IMR-90 (cell line): Measurements from ENCODE around the gene TMEM163. TPM values are rescaled to one million over a fixed set of nuclear protein-coding genes. Genes with fewer than 3 reads are reported as not detected.
A peak's percentile ranks its signal among the peaks of the same experiment; 100 is the strongest.

Experiments
- ATAC-seq: fragments of 200-7000 bp; cut with Tn5 transposase; 2 replicates; pipeline ENCODE4 v1.9.1; 2020; ENCODE audit warnings: low read depth, mild to moderate bottlenecking, moderate library complexity
- BruUV-seq: library from RNA; stranded (reverse); fragments of 400-500 nt; replicated peaks from 2 replicates; lab custom pipeline; 2021; lab: Mats Ljungman, UMichigan
- CTCF ChIA-PET: fragments of 300-600 bp; formaldehyde crosslinking; extraction: SDS; loops from one replicate; lab custom pipeline; 2021; ENCODE audit warnings: antibody characterized with exemption; lab: Yijun Ruan, JAX
- POLR2A ChIA-PET: fragments of 300-600 bp; sonication (Branson Sonifier 250); formaldehyde crosslinking; loops from one replicate; lab custom pipeline; 2022; ENCODE audit warnings: antibody characterized with exemption; ENCODE audit not compliant: unreplicated experiment; lab: Charles Lee
- DNase-seq: peaks from one replicate; pipeline ENCODE4 v3.0.0; 2013
- H2AFZ ChIP-seq: replicated peaks from 2 replicates; pipeline ENCODE3; 2013; ENCODE audit warnings: low read length, mild to moderate bottlenecking; ENCODE audit not compliant: poor library complexity
- H2AK5ac ChIP-seq: 2 replicates; pipeline ENCODE4 v1.6.1; 2013; ENCODE audit warnings: low read depth, low read length, inconsistent platforms
- H2AK9ac ChIP-seq: replicated peaks from 2 replicates; pipeline ENCODE3; 2013; ENCODE audit warnings: mild to moderate bottlenecking, low read depth, low read length, moderate library complexity; ENCODE audit not compliant: poor library complexity
- H2BK120ac ChIP-seq: 2 replicates; pipeline ENCODE4 v1.6.1; 2013; ENCODE audit warnings: low read depth, low read length, inconsistent platforms
- H2BK15ac ChIP-seq: 3 replicates; pipeline ENCODE4 v1.6.1; 2013; ENCODE audit warnings: low read depth, low read length, inconsistent platforms
- H2BK20ac ChIP-seq: 2 replicates; pipeline ENCODE4 v1.6.1; 2013; ENCODE audit warnings: low read depth, mild to moderate bottlenecking, inconsistent platforms, low read length, moderate library complexity
- H2BK5ac ChIP-seq: 2 replicates; pipeline ENCODE4 v1.6.1; 2013; ENCODE audit warnings: mild to moderate bottlenecking, low read depth, low read length, inconsistent platforms; ENCODE audit not compliant: poor library complexity, severe bottlenecking
- H3K14ac ChIP-seq: replicated peaks from 2 replicates; pipeline ENCODE4 v1.6.1; 2013; ENCODE audit warnings: low read depth, low read length, inconsistent platforms
- H3K18ac ChIP-seq: 2 replicates; pipeline ENCODE4 v1.6.1; 2013; ENCODE audit warnings: low read depth, low read length, control low read depth
- H3K23ac ChIP-seq: 2 replicates; pipeline ENCODE4 v1.6.1; 2013; ENCODE audit warnings: low read depth, low read length, inconsistent platforms
- H3K27ac ChIP-seq: 2 replicates; pipeline ENCODE4 v1.5.1; 2013; ENCODE audit warnings: mild to moderate bottlenecking, control low read depth, low read length; ENCODE audit not compliant: insufficient read depth
- H3K27me3 ChIP-seq: 2 replicates; pipeline ENCODE4 v1.6.1; 2013; ENCODE audit warnings: low read length; ENCODE audit not compliant: control insufficient read depth, insufficient read depth
- H3K36me3 ChIP-seq: 2 replicates; pipeline ENCODE4 v1.6.1; 2013; ENCODE audit warnings: low read length, mixed read lengths; ENCODE audit not compliant: control insufficient read depth, insufficient read depth
- H3K4ac ChIP-seq: 2 replicates; pipeline ENCODE4 v1.6.1; 2013; ENCODE audit warnings: low read depth, low read length, inconsistent platforms
- H3K4me1 ChIP-seq: 2 replicates; pipeline ENCODE4 v1.6.1; 2013; ENCODE audit warnings: low read length, mixed read lengths; ENCODE audit not compliant: control insufficient read depth, insufficient read depth
- H3K4me2 ChIP-seq: 2 replicates; pipeline ENCODE4 v1.6.1; 2013; ENCODE audit warnings: low read depth, mild to moderate bottlenecking, control low read depth, low read length, moderate library complexity
- H3K4me3 ChIP-seq: 2 replicates; pipeline ENCODE4 v1.5.1; 2013; ENCODE audit warnings: low read depth, mild to moderate bottlenecking, control low read depth, low read length, moderate library complexity; ENCODE audit not compliant: insufficient read depth
- H3K56ac ChIP-seq: 2 replicates; pipeline ENCODE4 v1.6.1; 2013; ENCODE audit warnings: low read length, inconsistent platforms; ENCODE audit not compliant: insufficient read depth; ENCODE audit errors: extremely low read depth
- H3K79me1 ChIP-seq, 2 experiments: 2 replicates each; pipeline ENCODE4 v1.6.1; 2013; ENCODE audit warnings: low read length in 2 of 2, inconsistent platforms in 1 of 2, low read depth in 1 of 2
- H3K9ac ChIP-seq: 2 replicates; pipeline ENCODE4 v1.6.1; 2013; ENCODE audit warnings: low read depth, low read length, control low read depth
- H3K9me1 ChIP-seq: 2 replicates; pipeline ENCODE4 v1.6.1; 2013; ENCODE audit warnings: low read length, inconsistent platforms; ENCODE audit not compliant: insufficient read depth
- H3K9me3 ChIP-seq: 2 replicates; pipeline ENCODE4 v1.6.1; 2013; ENCODE audit warnings: low read length; ENCODE audit not compliant: control insufficient read depth, insufficient read depth
- H4K20me1 ChIP-seq: 2 replicates; pipeline ENCODE4 v1.6.1; 2013; ENCODE audit warnings: low read length, inconsistent platforms; ENCODE audit not compliant: insufficient read depth
- H4K5ac ChIP-seq: 2 replicates; pipeline ENCODE4 v1.6.1; 2013; ENCODE audit warnings: mild to moderate bottlenecking, low read depth, low read length, control low read depth
- H4K8ac ChIP-seq, 2 experiments: 2 replicates each; pipeline ENCODE4 v1.6.1; 2013; ENCODE audit warnings: low read depth in 2 of 2, low read length in 2 of 2, control low read depth in 1 of 2, inconsistent platforms in 1 of 2
- H4K91ac ChIP-seq: 2 replicates; pipeline ENCODE4 v1.6.1; 2013; ENCODE audit warnings: low read depth, low read length, inconsistent platforms; ENCODE audit not compliant: insufficient read depth
- BHLHE40 ChIP-seq: fragments of 150-350 bp; IDR thresholded peaks from 2 replicates; pipeline ENCODE4 v1.6.1; 2016; ENCODE audit warnings: mild to moderate bottlenecking, low read depth, low read length
- CEBPB ChIP-seq: IDR thresholded peaks from 2 replicates; pipeline ENCODE4 v1.6.1; 2012; ENCODE audit warnings: low read depth, low read length, improper control_type of control experiment
- CHD1 ChIP-seq: IDR thresholded peaks from 2 replicates; pipeline ENCODE4 v1.6.1; 2012; ENCODE audit warnings: low read depth, low read length, improper control_type of control experiment
- FOS ChIP-seq: fragments of 150-350 bp; IDR thresholded peaks from 2 replicates; pipeline ENCODE4 v1.6.1; 2016; ENCODE audit warnings: low read depth, low read length
- MAFK ChIP-seq: IDR thresholded peaks from 2 replicates; pipeline ENCODE4 v1.6.1; 2012; ENCODE audit warnings: low read depth, low read length, improper control_type of control experiment
- MAZ ChIP-seq: IDR thresholded peaks from 2 replicates; pipeline ENCODE4 v1.6.1; 2012; ENCODE audit warnings: low read depth, mild to moderate bottlenecking, low read length, improper control_type of control experiment, moderate library complexity, borderline replicate concordance
- MXI1 ChIP-seq: IDR thresholded peaks from 2 replicates; pipeline ENCODE4 v1.6.1; 2012; ENCODE audit warnings: low read depth, mild to moderate bottlenecking, low read length, moderate library complexity, borderline replicate concordance
- NFE2L2 ChIP-seq: fragments of 150-350 bp; IDR thresholded peaks from 2 replicates; pipeline ENCODE4 v1.6.1; 2016; ENCODE audit warnings: low read depth, mild to moderate bottlenecking, low read length
- POLR2A ChIP-seq: IDR thresholded peaks from 2 replicates; pipeline ENCODE4 v1.6.1; 2012; ENCODE audit warnings: mild to moderate bottlenecking, low read depth, low read length
- RAD21 ChIP-seq: IDR thresholded peaks from 2 replicates; pipeline ENCODE4 v1.6.1; 2012; ENCODE audit warnings: low read length, improper control_type of control experiment
- RCOR1 ChIP-seq: IDR thresholded peaks from 2 replicates; pipeline ENCODE4 v1.6.1; 2012; ENCODE audit warnings: mild to moderate bottlenecking, low read length, improper control_type of control experiment; ENCODE audit not compliant: insufficient replicate concordance
- RFX5 ChIP-seq: IDR thresholded peaks from 2 replicates; pipeline ENCODE4 v1.8.0; 2012; ENCODE audit warnings: low read depth, mild to moderate bottlenecking, low read length, moderate library complexity
- SMC3 ChIP-seq: fragments of 150-350 bp; IDR thresholded peaks from 2 replicates; pipeline ENCODE4 v1.6.1; 2016; ENCODE audit warnings: low read depth, mild to moderate bottlenecking, antibody characterized with exemption, low read length, moderate library complexity
- WGBS, 2 experiments: methylation state at CpG; one replicate each; pipeline versions ENCODE4 v1.1.5 to v1.1.7; 2013; ENCODE audit warnings: missing lambda C conversion rate in 2 of 2; ENCODE audit not compliant: insufficient read length in 1 of 2; ENCODE audit errors: extremely low coverage in 2 of 2; 5-methylcytosine and 5-hydroxymethylcytosine counted together
- dilution Hi-C: fragments of 300-500 bp; cut with HindIII; formaldehyde crosslinking; loops from one replicate; pipeline ENCODE4 v1.14.3; 2018; ENCODE audit warnings: low sequenced_read_pairs; ENCODE audit not compliant: unreplicated experiment
- in situ Hi-C: fragments of 300-500 bp; cut with MboI; formaldehyde crosslinking; loops from 3 replicates; pipeline ENCODE4 v1.14.3; 2019; ENCODE audit warnings: low sequenced_read_pairs, inconsistent platforms, mixed read lengths
- intact Hi-C: fragments of 100-400 bp; cut with micrococcal nuclease; formaldehyde crosslinking; loops from 2 replicates; pipeline ENCODE4 v1.10.0; 2022
- polyA plus RNA-seq, 3 experiments: library from polyadenylated mRNA; depleted of rRNA; stranded (reverse); fragments of >200 nt; gene quantifications; 2 replicates each; pipeline ENCODE4 v1.2.3, GENCODE V29; 2012; ENCODE audit warnings: low replicate concordance in 1 of 3
- total RNA-seq: library from RNA; depleted of rRNA; stranded (reverse); fragments of >200 nt; gene quantifications from 2 replicates; pipeline ENCODE4 v1.2.3, GENCODE V29; 2012
- TF ChIP-seq, protein P1 (sequence below): conservative IDR thresholded peaks from 2 replicates; pipeline ENCODE4 v1.5.1; 2012; ENCODE audit warnings: mild to moderate bottlenecking, low read depth, low read length, improper control_type of control experiment
- TF ChIP-seq, protein P2 (sequence below): fragments of 150-350 bp; IDR thresholded peaks from 2 replicates; pipeline ENCODE4 v1.6.1; 2017; ENCODE audit warnings: mild to moderate bottlenecking, antibody characterized with exemption, low read length, low read depth
- TF ChIP-seq, protein P3 (sequence below): fragments of 150-350 bp; IDR thresholded peaks from 2 replicates; pipeline ENCODE4 v1.6.1; 2016; ENCODE audit warnings: low read depth, mild to moderate bottlenecking, low read length, moderate library complexity, borderline replicate concordance

Gene TMEM163
- total and polyA plus RNA-seq, 2 of the 4 experiments (the other 2 are of a cell fraction) = not detected

DNA sequence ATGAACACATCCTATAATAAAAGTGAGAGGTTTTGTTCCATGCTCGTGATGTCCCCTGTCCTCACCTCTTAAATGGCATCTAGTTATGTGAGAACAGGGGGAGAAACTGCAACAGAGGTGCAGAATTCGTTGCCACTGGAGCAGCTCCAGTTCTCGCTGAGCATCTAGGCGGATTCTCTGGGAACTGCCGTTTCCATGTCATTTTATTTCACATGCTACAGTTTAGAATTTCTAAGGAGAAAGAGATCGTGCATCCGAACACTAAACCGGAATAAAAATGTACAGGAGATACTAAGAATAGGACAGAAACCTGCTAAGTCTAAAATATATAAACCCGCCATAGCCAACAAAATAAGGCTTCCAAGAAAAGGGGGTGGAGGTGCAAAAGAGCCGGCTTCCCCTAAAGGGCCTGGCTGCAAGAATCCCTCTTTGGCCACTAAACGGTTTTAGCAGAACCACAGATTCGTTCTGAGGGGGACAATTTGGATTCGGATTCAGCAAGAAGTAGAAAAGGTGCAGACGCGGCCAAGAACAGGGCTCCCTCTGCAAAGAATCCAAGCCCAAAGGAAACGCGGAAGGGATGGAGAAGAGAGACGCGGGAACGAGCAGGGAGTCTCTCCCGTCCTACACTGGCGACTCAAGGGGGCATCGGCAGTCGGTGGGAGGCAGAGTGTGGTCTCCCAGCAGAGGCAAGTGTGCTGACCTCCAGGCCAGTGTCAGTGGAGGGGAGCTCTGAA is 1.3 kb downstream of the TMEM163 start:
- CTCF ChIA-PET = no interaction called here

More for the DNA sequence above, 1.3 kb downstream of the TMEM163 start:
- DNase-seq (no peak), ATAC-seq (no peak)
- Histone ChIP-seq H3K27me3 (peaks cover 57% of the 10 kb centered on the region), H3K9me3 (no peaks in the 10 kb centered on the region), H3K79me1 (no peaks in the 10 kb centered on the region), H3K14ac (no peak overlapping the region), H3K36me3 (no peaks in the 10 kb centered on the region), H3K4me2 (no peak overlapping the region), H3K4me1 (no peaks in the 10 kb centered on the region), H3K18ac (no peak overlapping the region), H3K27ac (no peak overlapping the region), H4K8ac (no peak overlapping the region), H3K56ac (no peak overlapping the region), H2AK9ac (no peak overlapping the region), H2AK5ac (no peak overlapping the region), H2AFZ (peak overlapping the region; percentile 67), H4K20me1 (no peaks in the 10 kb centered on the region), H3K9me1 (no peaks in the 10 kb centered on the region), H3K4ac (no peak overlapping the region), H2BK120ac (no peak overlapping the region), H4K91ac (no peak overlapping the region), H2BK5ac (no peak overlapping the region), H3K23ac (no peak overlapping the region), H3K4me3 (no peak overlapping the region), H4K5ac (no peak overlapping the region), H2BK20ac (no peak overlapping the region), H2BK15ac (no peak overlapping the region), H3K9ac (no peak overlapping the region)
- intact Hi-C loops (no loop called here), in situ Hi-C loops (no loop called here), dilution Hi-C loops (no loop called here)
- TF ChIP-seq POLR2A = no peak
- no peak for TF ChIP-seq NFE2L2
- TF ChIP-seq MAZ = no peak
- no peak for TF ChIP-seq MAFK
- TF ChIP-seq, protein P1, sequence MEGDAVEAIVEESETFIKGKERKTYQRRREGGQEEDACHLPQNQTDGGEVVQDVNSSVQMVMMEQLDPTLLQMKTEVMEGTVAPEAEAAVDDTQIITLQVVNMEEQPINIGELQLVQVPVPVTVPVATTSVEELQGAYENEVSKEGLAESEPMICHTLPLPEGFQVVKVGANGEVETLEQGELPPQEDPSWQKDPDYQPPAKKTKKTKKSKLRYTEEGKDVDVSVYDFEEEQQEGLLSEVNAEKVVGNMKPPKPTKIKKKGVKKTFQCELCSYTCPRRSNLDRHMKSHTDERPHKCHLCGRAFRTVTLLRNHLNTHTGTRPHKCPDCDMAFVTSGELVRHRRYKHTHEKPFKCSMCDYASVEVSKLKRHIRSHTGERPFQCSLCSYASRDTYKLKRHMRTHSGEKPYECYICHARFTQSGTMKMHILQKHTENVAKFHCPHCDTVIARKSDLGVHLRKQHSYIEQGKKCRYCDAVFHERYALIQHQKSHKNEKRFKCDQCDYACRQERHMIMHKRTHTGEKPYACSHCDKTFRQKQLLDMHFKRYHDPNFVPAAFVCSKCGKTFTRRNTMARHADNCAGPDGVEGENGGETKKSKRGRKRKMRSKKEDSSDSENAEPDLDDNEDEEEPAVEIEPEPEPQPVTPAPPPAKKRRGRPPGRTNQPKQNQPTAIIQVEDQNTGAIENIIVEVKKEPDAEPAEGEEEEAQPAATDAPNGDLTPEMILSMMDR = no peak
- no peak for TF ChIP-seq RCOR1
- no peak for TF ChIP-seq SMC3
- no peak for TF ChIP-seq CHD1
- no peak for TF ChIP-seq CEBPB
- TF ChIP-seq BHLHE40 = no peak
- TF ChIP-seq, protein P2, sequence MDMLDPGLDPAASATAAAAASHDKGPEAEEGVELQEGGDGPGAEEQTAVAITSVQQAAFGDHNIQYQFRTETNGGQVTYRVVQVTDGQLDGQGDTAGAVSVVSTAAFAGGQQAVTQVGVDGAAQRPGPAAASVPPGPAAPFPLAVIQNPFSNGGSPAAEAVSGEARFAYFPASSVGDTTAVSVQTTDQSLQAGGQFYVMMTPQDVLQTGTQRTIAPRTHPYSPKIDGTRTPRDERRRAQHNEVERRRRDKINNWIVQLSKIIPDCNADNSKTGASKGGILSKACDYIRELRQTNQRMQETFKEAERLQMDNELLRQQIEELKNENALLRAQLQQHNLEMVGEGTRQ = no peak
- no peak for TF ChIP-seq RAD21
- no peak for TF ChIP-seq RFX5
- no peak for TF ChIP-seq MXI1
- no peak for TF ChIP-seq FOS
- TF ChIP-seq, protein P3, sequence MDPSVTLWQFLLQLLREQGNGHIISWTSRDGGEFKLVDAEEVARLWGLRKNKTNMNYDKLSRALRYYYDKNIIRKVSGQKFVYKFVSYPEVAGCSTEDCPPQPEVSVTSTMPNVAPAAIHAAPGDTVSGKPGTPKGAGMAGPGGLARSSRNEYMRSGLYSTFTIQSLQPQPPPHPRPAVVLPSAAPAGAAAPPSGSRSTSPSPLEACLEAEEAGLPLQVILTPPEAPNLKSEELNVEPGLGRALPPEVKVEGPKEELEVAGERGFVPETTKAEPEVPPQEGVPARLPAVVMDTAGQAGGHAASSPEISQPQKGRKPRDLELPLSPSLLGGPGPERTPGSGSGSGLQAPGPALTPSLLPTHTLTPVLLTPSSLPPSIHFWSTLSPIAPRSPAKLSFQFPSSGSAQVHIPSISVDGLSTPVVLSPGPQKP = no peak
- whole genome bisulfite sequencing, 2 experiments = 8% methylated on average over 2 of the region's 24 CpGs; no CpG with 5 or more reads in 1 of the 2 experiments
- POLR2A ChIA-PET = no interaction called here
- BruUV-seq = no TSS peak
